Lower lobe of right lung (tissue), 2 donors: Measurements from ENCODE around the gene OR4E1. TPM values are rescaled to one million over a fixed set of nuclear protein-coding genes. Genes with fewer than 3 reads are reported as not detected.
"Not testable (repeated sequence)": the region's sequence is repeated elsewhere in the genome, so short reads cannot be mapped to it uniquely, and the experiment has no call there.

Experiments
- ATAC-seq, 2 donors: fragments of 200-7000 bp; cut with Tn5 transposase; one replicate each; pipeline ENCODE4 v1.9.1; 2020 to 2022; ENCODE audit warnings: mild to moderate bottlenecking in 2 of 2, moderate library complexity in 2 of 2
- DNase-seq: peaks from one replicate; pipeline ENCODE4 v3.0.0-alpha.2; 2020
- H3K27ac ChIP-seq: fragments of 200-600 bp; one replicate; pipeline ENCODE4 v1.8.0; 2022
- H3K27me3 ChIP-seq: fragments of 200-600 bp; one replicate; pipeline ENCODE4 v1.8.0; 2022; ENCODE audit warnings: low read depth
- H3K36me3 ChIP-seq: fragments of 200-600 bp; one replicate; pipeline ENCODE4 v1.8.0; 2022; ENCODE audit warnings: mild to moderate bottlenecking
- H3K4me1 ChIP-seq: fragments of 200-600 bp; one replicate; pipeline ENCODE4 v1.8.0; 2022
- H3K4me3 ChIP-seq: fragments of 200-600 bp; one replicate; pipeline ENCODE4 v1.8.0; 2022; ENCODE audit warnings: mild to moderate bottlenecking
- H3K9me3 ChIP-seq: fragments of 200-600 bp; one replicate; pipeline ENCODE4 v1.8.0; 2022
- intact Hi-C: fragments of 100-400 bp; cut with DNase I; formaldehyde crosslinking; loops from one replicate; pipeline ENCODE4 v1.11.0; 2022
- total RNA-seq: library from RNA; stranded (reverse); fragmentation: NEBNext Ultra II Directional; extraction: Animal tissue kit (Norgen Biotek cat#: 25700); gene quantifications from one replicate; pipeline ENCODE4 v1.2.1, GENCODE V29; 2021
- TF ChIP-seq, protein P1 (sequence below): fragments of 200-600 bp; IDR thresholded peaks from one replicate; pipeline ENCODE4 v1.8.0; 2022; ENCODE audit warnings: antibody characterized with exemption, mild to moderate bottlenecking
- donor health status: DM: no; HTN: yes; CAD: no; lungs with severe emphysema.

The OR4E1 gene
- total RNA-seq, 1 donor from 2014 or later: not detected

DNA sequence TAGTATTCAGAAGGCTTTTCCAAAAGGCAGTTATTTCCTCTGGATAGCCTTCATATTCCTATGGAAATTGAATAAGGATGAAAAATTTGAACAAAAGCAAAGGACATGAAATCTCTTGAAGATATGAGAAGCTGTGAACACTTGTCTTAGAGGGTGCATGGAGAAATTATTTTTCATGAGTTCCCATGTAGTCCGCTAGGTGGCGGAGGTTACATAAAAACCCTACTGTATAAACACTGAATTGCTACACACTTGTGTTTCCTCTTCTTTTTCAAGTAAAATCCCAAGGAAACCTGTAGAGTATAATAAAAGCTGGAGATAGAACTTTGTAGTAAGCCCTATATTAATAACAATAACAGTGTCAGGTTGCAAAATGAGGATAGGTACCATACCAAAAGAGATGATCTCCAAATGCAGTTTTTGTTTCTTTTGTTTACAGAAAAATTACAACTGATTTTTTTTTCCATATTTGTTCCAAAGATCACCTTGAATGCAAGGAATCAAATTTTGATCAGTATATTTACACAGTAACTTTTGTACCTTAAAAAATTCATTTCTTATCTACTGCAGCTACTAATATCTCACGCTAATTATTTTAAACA lies 37.8 kb upstream of the OR4E1 start:
- TF ChIP-seq, protein P1, sequence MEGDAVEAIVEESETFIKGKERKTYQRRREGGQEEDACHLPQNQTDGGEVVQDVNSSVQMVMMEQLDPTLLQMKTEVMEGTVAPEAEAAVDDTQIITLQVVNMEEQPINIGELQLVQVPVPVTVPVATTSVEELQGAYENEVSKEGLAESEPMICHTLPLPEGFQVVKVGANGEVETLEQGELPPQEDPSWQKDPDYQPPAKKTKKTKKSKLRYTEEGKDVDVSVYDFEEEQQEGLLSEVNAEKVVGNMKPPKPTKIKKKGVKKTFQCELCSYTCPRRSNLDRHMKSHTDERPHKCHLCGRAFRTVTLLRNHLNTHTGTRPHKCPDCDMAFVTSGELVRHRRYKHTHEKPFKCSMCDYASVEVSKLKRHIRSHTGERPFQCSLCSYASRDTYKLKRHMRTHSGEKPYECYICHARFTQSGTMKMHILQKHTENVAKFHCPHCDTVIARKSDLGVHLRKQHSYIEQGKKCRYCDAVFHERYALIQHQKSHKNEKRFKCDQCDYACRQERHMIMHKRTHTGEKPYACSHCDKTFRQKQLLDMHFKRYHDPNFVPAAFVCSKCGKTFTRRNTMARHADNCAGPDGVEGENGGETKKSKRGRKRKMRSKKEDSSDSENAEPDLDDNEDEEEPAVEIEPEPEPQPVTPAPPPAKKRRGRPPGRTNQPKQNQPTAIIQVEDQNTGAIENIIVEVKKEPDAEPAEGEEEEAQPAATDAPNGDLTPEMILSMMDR: peak; percentile 77
- DNase-seq (no peak), ATAC-seq (peak; percentile 70 to 71)
- Histone ChIP-seq H3K4me3 (no peak overlapping the region), H3K4me1 (no peaks in the 10 kb centered on the region), H3K9me3 (no peaks in the 10 kb centered on the region), H3K27me3 (no peaks in the 10 kb centered on the region), H3K36me3 (no peaks in the 10 kb centered on the region), H3K27ac (no peak overlapping the region)
- intact Hi-C loops: no loop called here

DNA sequence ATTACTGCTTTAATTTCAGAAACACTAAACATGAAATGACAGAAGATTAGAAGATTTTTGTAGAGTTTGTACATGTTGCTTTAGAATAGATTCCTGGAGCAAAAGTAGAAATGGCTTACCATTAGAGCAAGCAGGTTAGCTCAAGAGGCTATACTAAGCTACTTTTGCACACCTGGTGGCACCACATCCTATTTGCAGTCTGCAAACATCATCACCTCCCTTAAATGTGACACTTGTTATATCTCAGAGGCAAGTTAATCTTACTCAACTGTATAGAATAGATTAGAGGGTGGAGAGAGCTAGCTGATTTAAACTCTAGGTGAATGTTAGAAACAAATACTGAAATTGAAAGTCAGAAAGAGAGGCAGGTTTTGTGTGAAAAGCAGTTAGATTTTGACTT lies 30.7 kb upstream of the OR4E1 start:
- no peak for ATAC-seq

DNA sequence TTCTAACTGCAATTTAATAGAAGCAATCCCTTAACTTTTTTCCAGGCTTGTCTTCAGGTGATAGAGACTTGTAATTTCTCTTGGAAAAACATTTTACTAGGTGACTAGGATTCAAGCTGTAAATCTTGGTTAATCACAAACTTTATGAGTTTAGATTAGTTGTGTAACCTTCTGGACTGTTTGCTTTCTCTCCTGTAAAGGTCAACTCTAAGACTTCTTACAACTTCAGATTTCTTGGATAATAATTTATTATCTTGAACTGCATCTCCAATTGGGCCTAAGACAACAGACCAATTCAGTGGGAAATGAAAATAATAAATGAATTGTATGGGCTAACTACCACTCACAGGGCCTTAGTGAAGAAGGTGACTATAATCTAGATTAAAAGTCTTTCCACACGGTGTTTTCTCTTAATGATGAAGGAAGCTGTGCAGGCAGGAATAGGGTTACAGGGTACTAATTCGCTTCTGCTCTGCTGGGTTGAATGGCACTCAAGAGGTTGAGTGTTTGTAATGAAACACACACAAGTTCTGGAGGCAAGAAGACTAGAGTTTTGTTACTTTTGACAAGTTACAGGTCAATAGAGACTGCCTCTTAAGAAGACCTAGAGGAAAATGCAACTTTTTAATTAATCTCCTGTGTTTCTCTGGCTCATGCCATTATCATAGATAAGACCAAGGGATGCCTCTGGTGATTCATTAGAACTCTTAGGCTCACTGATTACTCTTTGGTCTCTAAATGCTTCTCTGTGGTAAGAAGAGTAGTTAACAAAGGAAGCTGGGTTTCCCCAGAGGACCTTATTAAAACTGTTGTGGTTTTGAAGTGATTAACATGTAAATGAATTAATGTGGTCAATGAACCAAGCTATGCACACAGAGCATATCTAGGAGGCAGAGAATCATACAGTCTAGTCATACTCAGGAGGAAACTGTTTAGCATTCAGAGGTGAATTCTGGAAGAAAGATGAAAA lies 30.0 kb upstream of the OR4E1 start:
- H3K27me3 ChIP-seq: no peaks in the 10 kb centered on the region
- TF ChIP-seq, protein P1: no peak
- no peak overlapping the region for H3K27ac ChIP-seq
- no peaks in the 10 kb centered on the region for H3K9me3 ChIP-seq
- DNase-seq: no peak
- peak in 1 of 2 donors; percentile 33 for ATAC-seq
- H3K36me3 ChIP-seq: no peaks in the 10 kb centered on the region
- no peaks in the 10 kb centered on the region for H3K4me1 ChIP-seq
- intact Hi-C loops: no loop called here
- H3K4me3 ChIP-seq: no peak overlapping the region

More for the DNA sequence above, 30.7 kb upstream of the OR4E1 start:
- no peaks in the 10 kb centered on the region for H3K9me3 ChIP-seq
- no peak overlapping the region for H3K4me3 ChIP-seq
- DNase-seq: no peak
- H3K36me3 ChIP-seq: no peaks in the 10 kb centered on the region
- no peaks in the 10 kb centered on the region for H3K27me3 ChIP-seq
- H3K4me1 ChIP-seq: no peaks in the 10 kb centered on the region
- TF ChIP-seq, protein P1: no peak
- no peak overlapping the region for H3K27ac ChIP-seq
- intact Hi-C loops: no loop called here

DNA sequence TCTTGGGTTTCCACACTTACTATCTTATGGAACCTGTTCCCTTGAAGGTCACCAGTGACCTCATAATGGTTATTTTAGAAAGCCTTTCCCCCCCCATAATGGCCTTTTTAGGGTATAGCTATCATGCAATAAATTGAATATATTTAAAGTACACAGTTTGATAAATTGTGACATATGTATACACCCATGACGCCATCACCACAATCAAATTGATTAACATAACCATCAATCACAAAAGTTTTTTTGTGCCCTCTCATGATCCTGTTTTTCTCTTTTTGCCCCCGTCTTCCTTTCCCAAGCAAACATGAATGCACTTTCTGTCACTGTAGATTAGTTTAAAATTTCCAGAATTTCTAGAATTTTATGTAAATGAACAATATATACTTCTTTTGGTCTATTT lies 28.7 kb upstream of the OR4E1 start:
- Histone ChIP-seq H3K36me3 (no peaks in the 10 kb centered on the region), H3K4me3 (no peak overlapping the region), H3K27me3 (no peaks in the 10 kb centered on the region), H3K9me3 (no peaks in the 10 kb centered on the region), H3K4me1 (no peaks in the 10 kb centered on the region), H3K27ac (no peak overlapping the region)
- TF ChIP-seq, protein P1: no peak
- DNase-seq (no peak), ATAC-seq (no peak)
- intact Hi-C loops: no loop called here

DNA sequence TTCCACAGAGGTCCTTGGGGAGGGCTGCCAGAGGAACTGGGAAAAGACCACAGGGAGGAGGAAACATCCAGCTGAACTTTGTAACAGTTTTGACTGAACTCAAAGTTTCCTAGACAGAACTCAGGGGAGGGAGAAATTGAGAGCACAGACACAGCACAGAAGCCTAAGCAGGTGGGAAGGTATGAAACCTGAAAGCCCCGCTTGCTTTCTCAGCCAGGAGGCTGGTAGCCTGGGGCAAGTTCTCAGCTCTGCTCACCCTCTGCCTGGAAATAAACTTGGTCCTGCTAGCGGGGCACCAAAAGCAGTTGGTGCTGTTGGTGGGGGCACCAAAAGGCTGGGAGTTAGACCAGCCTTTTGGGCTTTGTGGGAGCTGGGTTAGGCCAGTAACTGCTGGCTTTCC lies 25.9 kb upstream of the OR4E1 start:
- no peak overlapping the region for H3K27ac ChIP-seq
- no peaks in the 10 kb centered on the region for H3K4me1 ChIP-seq
- intact Hi-C loops: no loop called here
- H3K9me3 ChIP-seq: no peaks in the 10 kb centered on the region
- no peaks in the 10 kb centered on the region for H3K36me3 ChIP-seq
- TF ChIP-seq, protein P1: no peak
- DNase-seq (no peak), ATAC-seq (no peak)
- H3K27me3 ChIP-seq: no peaks in the 10 kb centered on the region
- no peak overlapping the region for H3K4me3 ChIP-seq

DNA sequence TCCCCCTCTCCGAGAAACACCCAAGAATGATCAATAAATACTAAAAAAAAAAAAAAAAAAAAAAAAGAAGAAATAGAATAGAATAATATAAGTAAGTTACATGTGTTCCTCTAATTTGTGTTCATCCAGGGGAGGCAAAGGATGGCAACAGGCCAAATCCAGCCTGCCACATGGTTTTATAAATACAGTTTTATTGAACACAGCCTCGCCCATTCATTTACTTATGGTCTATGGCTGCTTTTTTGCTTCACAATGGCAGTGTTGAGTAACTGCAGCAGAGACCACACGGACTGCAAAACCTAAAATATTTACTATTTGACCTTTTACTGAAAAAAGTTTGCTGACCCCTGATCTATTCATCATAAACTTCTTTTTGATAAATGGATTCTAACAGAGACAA lies 24.9 kb upstream of the OR4E1 start:
- H3K9me3 ChIP-seq, intact Hi-C loops, DNase-seq, H3K27ac ChIP-seq, H3K4me1 ChIP-seq, H3K36me3 ChIP-seq, H3K4me3 ChIP-seq, H3K27me3 ChIP-seq, ATAC-seq: not testable (repeated sequence)

DNA sequence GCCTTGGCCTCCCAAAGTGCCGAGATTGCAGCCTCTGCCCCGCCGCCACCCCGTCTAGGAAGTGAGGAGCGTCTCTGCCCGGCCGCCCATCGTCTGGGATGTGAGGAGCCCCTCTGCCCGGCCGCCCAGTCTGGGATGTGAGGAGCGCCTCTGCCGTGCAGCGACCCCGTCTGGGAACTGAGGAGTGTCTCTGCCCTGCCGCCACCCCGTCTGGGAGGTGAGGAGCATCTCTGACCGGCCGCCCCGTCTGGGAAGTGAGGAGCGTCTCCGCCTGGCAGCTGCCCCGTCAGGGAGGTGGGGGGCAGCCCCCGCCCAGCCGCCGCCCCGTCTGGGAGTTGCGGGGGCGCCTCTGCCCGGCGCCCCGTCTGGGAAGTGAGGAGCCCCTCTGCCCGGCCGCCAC lies 24.0 kb upstream of the OR4E1 start:
- H3K27me3 ChIP-seq, ATAC-seq, H3K27ac ChIP-seq, H3K4me3 ChIP-seq, DNase-seq, H3K9me3 ChIP-seq, H3K4me1 ChIP-seq, intact Hi-C loops, H3K36me3 ChIP-seq: not testable (repeated sequence)
